H1 (cell line): ENCODE measurements around the gene CDCA5.

Experiments
- BRCA1 ChIP-seq: IDR thresholded peaks from 2 replicates; pipeline ENCODE4 v1.6.1; 2012; ENCODE audit warnings: low read depth, low read length, improper control_type of control experiment
- GABPA ChIP-seq: IDR thresholded peaks from 2 replicates; pipeline ENCODE4 v1.6.1; 2011; ENCODE audit warnings: mild to moderate bottlenecking, low read length, moderate library complexity, borderline replicate concordance; ENCODE audit not compliant: insufficient read depth
- MAFK ChIP-seq: IDR thresholded peaks from 2 replicates; pipeline ENCODE4 v1.6.1; 2012; ENCODE audit warnings: low read depth, mild to moderate bottlenecking, improper control_type of control experiment, low read length
- POLR2A ChIP-seq, 2 experiments: IDR thresholded peaks; 1 replicate in 1 of 2; 2 replicates in 1 of 2; pipeline ENCODE4 v1.6.1; 2011; ENCODE audit warnings: low read depth in 2 of 2, low read length in 2 of 2, mild to moderate bottlenecking in 2 of 2; ENCODE audit errors: control extremely low read depth in 1 of 2
- POLR2AphosphoS5 ChIP-seq: IDR thresholded peaks from 2 replicates; pipeline ENCODE4 v1.6.1; 2011; ENCODE audit warnings: low read depth, low read length
- RAD21 ChIP-seq, 2 experiments: IDR thresholded peaks in 1 of 2; conservative IDR thresholded peaks in 1 of 2; 2 replicates each; pipeline ENCODE4 v1.6.1; 2011; ENCODE audit warnings: low read depth in 2 of 2, low read length in 2 of 2, improper control_type of control experiment in 1 of 2, inconsistent platforms in 1 of 2, mild to moderate bottlenecking in 1 of 2, moderate library complexity in 1 of 2
- SUZ12 ChIP-seq: fragments of 200-600 bp; sonication (generic); IDR thresholded peaks from 2 replicates; pipeline ENCODE4 v1.6.1; 2012; ENCODE audit warnings: mild to moderate bottlenecking, inconsistent platforms, low read length, moderate library complexity, mixed read lengths
- TAF1 ChIP-seq: IDR thresholded peaks from 2 replicates; pipeline ENCODE4 v1.6.1; 2011; ENCODE audit warnings: mild to moderate bottlenecking, low read depth, low read length
- TAF7 ChIP-seq: optimal IDR thresholded peaks from 2 replicates; pipeline ENCODE3; 2011; ENCODE audit warnings: low read depth, mild to moderate bottlenecking, inconsistent platforms, low read length, moderate library complexity, borderline replicate concordance
- YY1 ChIP-seq: IDR thresholded peaks from 2 replicates; pipeline ENCODE4 v1.6.1; 2011; ENCODE audit warnings: low read depth, mild to moderate bottlenecking, low read length
- ZNF274 ChIP-seq: IDR thresholded peaks from 2 replicates; pipeline ENCODE4 v1.7.0; 2012; ENCODE audit warnings: low read length, borderline replicate concordance; ENCODE audit errors: extremely low read depth
- TF ChIP-seq, protein P1 (sequence below), 3 experiments: IDR thresholded peaks; 1 replicate in 2 of 3; 2 replicates in 1 of 3; pipeline versions ENCODE4 v1.5.1 to v1.6.1; 2011; ENCODE audit warnings: low read length in 3 of 3, mild to moderate bottlenecking in 3 of 3, inconsistent platforms in 2 of 3, low read depth in 1 of 3, moderate library complexity in 1 of 3; ENCODE audit not compliant: insufficient read depth in 1 of 3; ENCODE audit errors: control extremely low read depth in 1 of 3

DNA sequence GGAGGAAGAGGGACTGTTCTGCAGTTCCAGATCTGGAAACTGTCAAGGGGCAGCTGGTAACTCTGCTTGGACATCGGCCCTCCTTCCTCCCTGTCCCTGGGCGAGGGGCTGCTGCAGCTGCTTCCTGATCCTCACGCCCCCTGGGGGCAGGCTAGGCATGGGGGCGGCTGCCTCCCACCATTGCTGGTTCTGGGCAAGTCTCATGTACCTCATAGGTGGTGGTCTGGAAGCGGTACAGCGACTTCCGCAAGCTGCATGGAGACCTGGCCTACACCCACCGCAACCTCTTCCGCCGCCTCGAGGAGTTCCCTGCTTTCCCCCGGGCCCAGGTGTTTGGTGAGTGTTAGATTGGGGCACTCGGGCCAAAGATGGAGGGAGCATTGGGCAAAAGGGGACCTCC, 51.6 kb downstream of the CDCA5 start:
- TF ChIP-seq ZNF274 (no peak), TAF1 (no peak), MAFK (no peak), POLR2AphosphoS5 (no peak), POLR2A (IDR thresholded peaks at IDR 0.05; ENCODE audit: control extremely low read depth in 1 of 2, low read depth in 2 of 2, low read length in 2 of 2) (no peak), SUZ12 (no peak), RAD21 (IDR thresholded peaks at IDR 0.05 in 1 of 2, conservative IDR thresholded peaks at IDR 0.05 in 1 of 2; ENCODE audit: low read depth in 2 of 2, low read length in 2 of 2) (no peak), TAF7 (no peak), YY1 (no peak), GABPA (no peak), BRCA1 (no peak)
- TF ChIP-seq, protein P1, sequence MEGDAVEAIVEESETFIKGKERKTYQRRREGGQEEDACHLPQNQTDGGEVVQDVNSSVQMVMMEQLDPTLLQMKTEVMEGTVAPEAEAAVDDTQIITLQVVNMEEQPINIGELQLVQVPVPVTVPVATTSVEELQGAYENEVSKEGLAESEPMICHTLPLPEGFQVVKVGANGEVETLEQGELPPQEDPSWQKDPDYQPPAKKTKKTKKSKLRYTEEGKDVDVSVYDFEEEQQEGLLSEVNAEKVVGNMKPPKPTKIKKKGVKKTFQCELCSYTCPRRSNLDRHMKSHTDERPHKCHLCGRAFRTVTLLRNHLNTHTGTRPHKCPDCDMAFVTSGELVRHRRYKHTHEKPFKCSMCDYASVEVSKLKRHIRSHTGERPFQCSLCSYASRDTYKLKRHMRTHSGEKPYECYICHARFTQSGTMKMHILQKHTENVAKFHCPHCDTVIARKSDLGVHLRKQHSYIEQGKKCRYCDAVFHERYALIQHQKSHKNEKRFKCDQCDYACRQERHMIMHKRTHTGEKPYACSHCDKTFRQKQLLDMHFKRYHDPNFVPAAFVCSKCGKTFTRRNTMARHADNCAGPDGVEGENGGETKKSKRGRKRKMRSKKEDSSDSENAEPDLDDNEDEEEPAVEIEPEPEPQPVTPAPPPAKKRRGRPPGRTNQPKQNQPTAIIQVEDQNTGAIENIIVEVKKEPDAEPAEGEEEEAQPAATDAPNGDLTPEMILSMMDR (IDR thresholded peaks at IDR 0.05; ENCODE audit: control extremely low read depth in 1 of 3, insufficient read depth in 1 of 3, low read depth in 1 of 3, low read length in 3 of 3), result peak in 1 of 3 experiments; percentile 4; a peak in 1 of 4 replicates
